CD4-positive, alpha-beta T cell treated with Interleukin-15 for 4 hours (primary cell): ENCODE measurements around the gene KIAA0825.

ENCODE experiments used
- DNase-seq: peaks from one replicate; pipeline ENCODE4 v3.0.0-alpha.2; 2020; ENCODE audit warnings: low spot score

Gene KIAA0825

GRCh38 chr5:94508461-94509148 is 109.8 kb downstream of the KIAA0825 start:
- DNase-seq: no peak

GRCh38 chr5:94505327-94506068 is 112.9 kb downstream of the KIAA0825 start:
- DNase-seq: no peak

- no peak for DNase-seq
These were observed 114.7 kb downstream of the KIAA0825 start for GRCh38 chr5:94503677-94504076.

- no peak for DNase-seq
These were observed 117.0 kb downstream of the KIAA0825 start for GRCh38 chr5:94501365-94501764.

GRCh38 chr5:94499806-94500205 is 118.6 kb downstream of the KIAA0825 start:
- no peak for DNase-seq

GRCh38 chr5:94498199-94498598 is 120.2 kb downstream of the KIAA0825 start:
- no peak for DNase-seq

- no peak for DNase-seq
These were observed 133.3 kb downstream of the KIAA0825 start for GRCh38 chr5:94485067-94485466.

- DNase-seq: no peak
These were observed 137.3 kb downstream of the KIAA0825 start for GRCh38 chr5:94481059-94481458.

- DNase-seq: no peak
These were observed 137.9 kb downstream of the KIAA0825 start for GRCh38 chr5:94480486-94480885.

GRCh38 chr5:94473936-94474335 is 144.5 kb downstream of the KIAA0825 start:
- no peak for DNase-seq

- no peak for DNase-seq
These were observed 146.9 kb downstream of the KIAA0825 start for GRCh38 chr5:94471521-94471920.

- DNase-seq: no peak
These were observed 147.6 kb downstream of the KIAA0825 start for GRCh38 chr5:94470802-94471201.

GRCh38 chr5:94469894-94470329 is 148.5 kb downstream of the KIAA0825 start:
- DNase-seq: no peak

- no peak for DNase-seq
These were observed 150.2 kb downstream of the KIAA0825 start for GRCh38 chr5:94467954-94468930.

- DNase-seq: no peak
These were observed 151.0 kb downstream of the KIAA0825 start for GRCh38 chr5:94467346-94467953.

- DNase-seq: no peak
These were observed 154.7 kb downstream of the KIAA0825 start for GRCh38 chr5:94463739-94464138.

- no peak for DNase-seq
These were observed 157.3 kb downstream of the KIAA0825 start for GRCh38 chr5:94461131-94461530.

GRCh38 chr5:94459915-94460314 is 158.5 kb downstream of the KIAA0825 start:
- no peak for DNase-seq

GRCh38 chr5:94457788-94458187 is 160.6 kb downstream of the KIAA0825 start:
- no peak for DNase-seq

GRCh38 chr5:94445726-94446125 is 172.7 kb downstream of the KIAA0825 start:
- DNase-seq: no peak

- DNase-seq: no peak
These were observed 175.4 kb downstream of the KIAA0825 start for GRCh38 chr5:94442991-94443390.

- no peak for DNase-seq
These were observed 176.3 kb downstream of the KIAA0825 start for GRCh38 chr5:94442076-94442475.
